GM21529 (cell line): Measurements from ENCODE around the gene DTL.

Experiments used
- ATAC-seq: cut with Tn5 transposase; IDR thresholded peaks from one replicate; pipeline ENCODE4 v1.9.1; 2021; ENCODE audit not compliant: unreplicated experiment

Gene DTL

DNA sequence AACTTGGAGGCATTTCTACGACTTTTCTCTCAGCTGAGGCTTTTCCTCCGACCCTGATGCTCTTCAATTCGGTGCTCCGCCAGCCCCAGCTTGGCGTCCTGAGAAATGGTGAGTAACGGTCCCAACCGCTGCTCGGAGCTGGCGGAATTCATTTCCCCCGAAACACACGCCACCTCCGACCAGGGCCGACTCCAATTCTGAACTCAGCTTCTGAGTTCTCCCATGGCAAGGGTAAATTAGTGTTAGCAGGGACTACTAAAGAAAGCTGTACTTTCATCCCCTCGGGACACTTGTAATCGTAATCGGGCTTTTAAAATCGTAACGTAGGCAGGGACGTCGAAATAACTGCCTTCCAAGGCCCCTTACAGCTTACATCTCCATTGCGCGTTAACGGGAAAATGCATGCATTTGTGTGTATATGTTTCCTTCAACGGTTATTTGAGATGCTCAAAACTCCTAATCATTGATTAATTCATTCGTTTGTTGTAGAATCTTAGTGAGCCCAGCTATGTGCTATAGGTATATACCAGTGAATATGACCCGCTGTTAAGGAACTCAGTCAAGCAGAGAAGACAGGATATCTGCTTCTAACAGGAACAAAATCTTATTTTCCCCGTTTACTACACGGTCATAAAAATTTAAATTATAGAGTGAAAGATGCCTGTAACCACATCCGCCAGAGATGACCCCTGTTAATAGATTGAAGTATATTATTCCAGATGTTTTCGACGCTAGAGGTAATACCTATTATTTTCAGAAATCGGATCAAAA is 472 bp downstream of the DTL start:
- peak; percentile 14 for ATAC-seq

GRCh38 chr1:212037900-212038299 is 2.4 kb downstream of the DTL start:
- ATAC-seq, result no peak

DNA sequence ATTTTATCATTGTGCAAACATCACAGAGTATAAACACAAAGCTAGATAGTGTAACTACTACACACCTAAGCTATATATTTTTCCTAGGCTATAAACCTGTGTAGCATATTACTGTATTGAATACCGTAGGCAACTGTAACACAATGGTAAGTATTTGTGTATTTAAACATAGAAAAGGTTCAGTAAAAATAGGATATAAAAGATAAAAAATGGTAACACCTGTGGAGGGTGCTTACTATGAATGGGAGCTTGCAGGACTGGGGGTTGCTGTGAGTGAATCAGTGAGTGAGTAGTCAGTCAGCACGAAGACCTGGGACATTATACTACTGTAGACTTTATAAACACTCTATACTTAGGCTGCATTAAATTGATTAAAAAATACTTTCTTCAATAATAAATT is 4.1 kb downstream of the DTL start:
- ATAC-seq, result no peak

DNA sequence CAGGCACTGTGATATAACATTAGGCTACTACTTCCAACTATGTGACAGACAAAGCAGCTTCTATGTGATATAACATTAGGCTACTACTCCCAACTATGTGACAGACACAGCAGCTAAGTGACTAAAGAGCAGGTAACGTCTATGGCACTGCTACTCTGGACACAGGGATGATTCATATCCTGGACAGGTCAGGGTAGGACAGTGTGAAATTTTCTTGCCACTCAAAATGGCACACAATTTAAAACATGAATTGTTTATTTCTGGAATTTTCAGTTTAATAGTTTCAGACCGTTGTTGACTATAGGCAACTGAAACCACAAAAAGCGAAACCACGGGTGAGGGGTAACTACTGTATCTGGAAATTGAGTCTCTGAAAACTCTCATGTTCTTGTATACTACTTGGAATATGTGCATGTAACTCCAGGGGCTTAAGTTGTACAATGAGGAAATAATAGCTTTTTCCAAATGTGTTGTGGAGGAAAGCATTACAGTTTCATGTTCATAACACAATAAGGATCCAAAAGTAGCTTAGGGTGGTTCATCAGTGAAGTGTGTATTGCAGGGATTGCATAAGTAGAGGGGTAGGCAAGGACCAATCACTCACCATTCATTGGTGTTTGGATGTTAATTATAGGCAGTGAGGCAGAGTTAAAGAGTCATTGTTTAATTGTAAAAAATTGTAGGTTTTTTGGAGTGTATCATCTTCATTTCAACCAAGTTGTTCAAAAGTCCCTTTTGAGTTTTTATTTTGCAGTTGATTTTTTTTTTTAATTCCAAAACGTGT is 5.3 kb downstream of the DTL start:
- ATAC-seq, result no peak

GRCh38 chr1:212042436-212042835 is 6.9 kb downstream of the DTL start:
- no peak for ATAC-seq

- no peak for ATAC-seq
Observed at GRCh38 chr1:212044851-212045250, 9.3 kb downstream of the DTL start.

GRCh38 chr1:212045981-212046380 is 10.4 kb downstream of the DTL start:
- no peak for ATAC-seq

GRCh38 chr1:212053993-212054392 is 18.4 kb downstream of the DTL start:
- no peak for ATAC-seq

DNA sequence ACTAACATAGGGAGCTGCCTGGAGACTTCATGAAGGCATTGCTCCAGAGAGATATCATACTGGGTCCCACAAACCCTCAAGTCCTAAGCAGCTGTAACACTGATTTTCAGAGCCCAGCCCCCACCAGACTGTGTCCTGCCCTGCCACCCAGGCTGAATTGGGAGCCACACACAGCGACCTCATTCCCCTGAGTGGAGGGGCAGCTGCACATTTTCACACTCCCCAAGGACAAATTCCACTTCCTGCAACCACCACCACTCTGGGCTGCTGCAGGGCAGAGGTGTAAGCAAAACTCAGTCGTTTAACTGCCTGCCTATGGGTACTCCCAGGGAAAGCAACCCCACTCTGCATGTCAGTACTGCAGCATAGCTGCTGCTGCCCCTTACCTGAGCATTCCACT is 19.8 kb downstream of the DTL start:
- no peak for ATAC-seq

DNA sequence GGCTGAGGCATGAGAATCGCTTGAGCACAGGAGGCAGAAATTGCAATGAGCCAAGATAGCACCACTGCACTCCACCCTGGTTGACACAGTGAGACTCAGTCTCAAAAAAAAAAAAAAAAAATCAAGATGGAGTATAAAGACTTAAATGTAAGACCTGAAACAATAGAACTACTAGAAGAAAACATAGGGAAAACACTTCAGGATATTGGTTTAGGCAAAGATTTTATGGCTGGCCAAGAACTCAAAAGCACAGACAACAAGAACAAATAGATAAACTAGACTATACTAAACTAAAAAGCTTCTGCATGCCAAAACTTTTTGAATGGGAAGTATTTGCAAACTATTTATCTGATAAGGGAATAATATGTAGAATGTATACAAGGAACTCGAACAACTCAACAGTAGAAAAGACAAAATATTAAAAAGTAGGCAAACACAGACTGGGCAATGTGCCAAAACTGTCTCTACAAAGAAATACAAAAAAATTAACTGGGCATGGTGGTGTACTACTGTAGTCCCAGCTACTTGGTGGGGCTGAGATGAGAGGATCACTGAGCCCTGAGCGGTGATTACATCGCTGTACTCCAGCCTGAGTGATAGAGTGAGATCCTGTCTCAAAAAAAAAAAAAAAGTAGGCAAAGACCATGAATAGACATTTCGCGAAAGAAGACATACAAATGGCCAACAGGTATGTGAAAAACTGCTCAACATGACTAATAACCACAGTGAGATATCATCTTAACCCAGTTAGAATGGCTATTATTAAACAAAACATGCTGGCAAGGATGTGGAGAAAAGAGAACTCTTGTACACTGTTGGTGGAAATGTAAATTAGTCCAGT is 25.3 kb downstream of the DTL start:
- no peak for ATAC-seq

DNA sequence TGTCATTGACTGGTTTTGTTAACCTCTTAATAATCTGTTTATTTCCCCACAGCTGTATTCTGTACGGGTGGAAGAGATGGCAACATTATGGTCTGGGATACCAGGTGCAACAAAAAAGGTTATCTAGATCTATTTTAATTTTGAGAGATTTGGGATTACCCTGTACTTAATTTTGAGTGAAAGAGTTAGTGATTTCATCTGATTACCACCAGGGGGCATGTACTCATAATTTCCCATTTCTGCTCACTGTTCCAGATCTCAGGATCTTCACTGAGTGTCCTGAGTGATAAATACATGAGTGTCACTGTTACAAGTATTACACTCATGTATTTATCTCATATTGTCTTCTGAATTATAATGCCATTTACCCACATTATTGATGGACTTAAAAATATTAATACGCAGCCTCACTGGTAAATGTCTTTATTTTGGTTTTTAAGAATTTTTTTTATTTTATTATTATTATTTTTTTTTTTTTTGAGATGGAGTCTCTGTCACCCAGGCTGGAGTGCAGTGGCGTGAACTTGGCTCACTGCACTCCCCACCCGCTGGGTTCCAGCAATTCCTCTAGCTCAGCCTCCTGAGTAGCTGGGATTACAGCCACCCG is 27.4 kb downstream of the DTL start:
- ATAC-seq, result no peak

GRCh38 chr1:212067787-212068186 is 32.2 kb downstream of the DTL start:
- no peak for ATAC-seq

- ATAC-seq, result no peak
Observed at GRCh38 chr1:212070720-212071302, 35.3 kb downstream of the DTL start.

- no peak for ATAC-seq
Observed at GRCh38 chr1:212072047-212072446, 36.5 kb downstream of the DTL start.

GRCh38 chr1:212073490-212073889 is 37.9 kb downstream of the DTL start:
- ATAC-seq, result no peak

GRCh38 chr1:212074313-212074712 is 38.8 kb downstream of the DTL start:
- ATAC-seq, result no peak

DNA sequence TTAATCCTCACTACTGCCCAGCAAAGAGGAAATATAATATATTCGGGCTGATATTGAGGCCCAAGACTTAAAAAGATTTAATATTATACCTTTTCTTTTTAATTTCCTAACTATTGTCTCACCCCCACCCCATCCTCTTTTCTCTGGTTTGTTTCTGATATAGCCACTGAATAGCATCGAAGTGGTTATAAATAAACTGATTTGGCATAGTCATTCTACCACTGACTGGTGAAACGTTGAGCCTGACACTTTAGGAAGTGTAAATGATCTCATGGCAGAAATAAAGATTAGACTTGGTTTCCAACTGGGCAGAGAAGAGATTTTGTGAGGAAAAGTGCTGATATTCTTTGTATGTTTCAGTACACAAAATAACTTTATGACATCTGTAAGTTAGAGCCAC is 39.3 kb downstream of the DTL start:
- no peak for ATAC-seq

DNA sequence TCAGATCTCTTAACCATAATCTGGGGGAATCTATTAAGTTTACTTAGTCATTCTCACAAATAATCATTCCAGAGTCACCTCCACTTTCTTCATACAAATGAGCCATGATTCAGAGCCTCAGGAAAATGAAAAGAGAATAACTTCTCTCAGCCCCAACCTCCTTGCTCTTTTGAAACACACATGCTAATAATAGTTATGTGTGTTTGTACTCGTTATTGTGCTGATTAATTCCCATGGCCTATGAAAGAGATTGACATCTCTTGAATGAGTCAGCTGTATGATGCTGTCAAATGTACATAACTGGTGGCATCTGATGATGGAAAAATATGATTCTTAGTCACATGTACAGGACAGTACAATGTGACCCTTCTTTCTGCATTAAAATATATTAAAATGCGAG is 41.5 kb downstream of the DTL start:
- ATAC-seq, result no peak

DNA sequence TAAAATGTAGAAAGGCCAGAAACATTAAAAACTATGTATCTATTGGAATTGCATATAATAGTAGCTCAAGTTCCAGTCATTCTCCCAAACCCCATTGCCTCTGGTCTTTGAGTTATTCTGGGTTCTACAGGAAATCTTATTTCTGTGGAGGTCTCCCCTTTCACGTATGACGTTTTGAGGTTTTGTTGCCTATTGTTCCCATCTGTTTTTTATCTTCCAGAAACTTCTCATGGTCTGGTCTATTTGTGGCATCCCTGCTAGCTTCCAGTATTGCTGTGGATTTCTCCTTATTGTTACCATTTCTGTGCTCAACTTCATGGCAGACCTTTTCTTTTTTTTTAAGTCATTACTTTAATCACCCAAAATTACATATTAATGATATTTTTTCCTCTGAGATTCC is 43.3 kb downstream of the DTL start:
- ATAC-seq, result no peak

DNA sequence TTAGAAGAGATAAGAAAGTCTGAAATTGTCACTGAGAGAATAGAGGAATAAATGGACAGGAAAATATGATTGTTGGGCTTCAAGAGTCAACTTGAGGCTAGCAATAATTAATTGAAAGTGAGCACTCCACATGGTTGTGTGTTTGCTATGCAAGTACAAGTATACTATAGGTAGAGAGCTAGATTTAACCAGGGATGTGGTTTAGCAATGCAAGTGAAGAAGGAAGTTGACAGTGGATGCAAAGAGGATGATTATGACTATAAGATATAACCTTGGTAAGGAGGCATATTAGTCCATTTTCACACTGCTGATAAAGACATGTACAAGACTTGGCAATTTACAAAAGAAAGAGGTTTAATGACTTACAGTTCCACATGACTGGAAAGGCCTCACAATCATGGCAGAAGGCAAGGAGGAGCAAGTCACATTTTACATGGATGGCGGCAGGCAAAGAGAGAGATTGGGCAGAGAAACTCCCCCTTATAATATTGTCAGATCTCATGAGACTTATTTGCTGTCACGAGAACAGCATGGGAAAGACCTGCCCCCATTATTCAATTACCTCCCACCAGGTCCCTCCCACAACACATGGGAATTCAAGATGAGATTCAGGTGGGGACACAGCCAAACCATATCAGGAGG is 47.3 kb downstream of the DTL start:
- no peak for ATAC-seq
